ENCODE data around the gene CCNY. TPM values are rescaled to one million over a fixed set of nuclear protein-coding genes. Genes with fewer than 3 reads are reported as not detected.

CCNY gene
- total RNA-seq, 2 experiments from 2014 or later, result 31.2 to 32.1 TPM

DNA sequence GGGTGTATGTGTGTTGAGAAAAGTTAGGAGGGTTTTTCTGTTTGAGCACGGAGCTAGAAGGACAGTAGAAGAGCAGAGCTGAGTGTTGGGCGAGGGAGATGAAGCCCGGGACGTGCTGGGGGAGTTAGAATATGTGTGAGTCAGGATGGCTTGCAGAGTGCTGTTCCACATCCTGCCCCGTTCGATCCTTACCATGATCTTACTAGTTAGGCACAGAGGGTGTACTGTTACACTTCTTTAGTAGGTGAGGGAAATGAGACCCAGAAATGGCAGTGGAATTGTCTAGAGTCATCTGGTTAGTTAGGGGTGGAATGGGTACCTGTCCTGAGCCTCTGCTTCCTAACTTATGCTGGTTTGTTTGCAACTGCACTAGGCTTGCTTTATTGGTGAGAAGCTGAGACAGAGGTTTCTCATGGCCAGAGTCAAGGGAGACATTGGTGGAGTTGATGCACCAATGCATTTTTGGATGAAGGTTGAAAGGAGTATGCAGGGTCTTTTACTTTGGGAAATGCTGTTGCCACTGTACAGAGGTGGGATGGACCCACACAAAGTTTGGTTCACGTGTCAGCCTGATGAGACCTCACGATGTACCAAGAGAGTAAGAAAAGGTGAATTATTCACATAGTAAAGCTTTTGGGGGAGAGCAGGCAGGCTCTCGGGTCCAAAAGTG is 42.4 kb downstream of the CCNY start:
- peak overlapping the region; percentile 59 for H3K4me3 Mint-ChIP-seq

DNA sequence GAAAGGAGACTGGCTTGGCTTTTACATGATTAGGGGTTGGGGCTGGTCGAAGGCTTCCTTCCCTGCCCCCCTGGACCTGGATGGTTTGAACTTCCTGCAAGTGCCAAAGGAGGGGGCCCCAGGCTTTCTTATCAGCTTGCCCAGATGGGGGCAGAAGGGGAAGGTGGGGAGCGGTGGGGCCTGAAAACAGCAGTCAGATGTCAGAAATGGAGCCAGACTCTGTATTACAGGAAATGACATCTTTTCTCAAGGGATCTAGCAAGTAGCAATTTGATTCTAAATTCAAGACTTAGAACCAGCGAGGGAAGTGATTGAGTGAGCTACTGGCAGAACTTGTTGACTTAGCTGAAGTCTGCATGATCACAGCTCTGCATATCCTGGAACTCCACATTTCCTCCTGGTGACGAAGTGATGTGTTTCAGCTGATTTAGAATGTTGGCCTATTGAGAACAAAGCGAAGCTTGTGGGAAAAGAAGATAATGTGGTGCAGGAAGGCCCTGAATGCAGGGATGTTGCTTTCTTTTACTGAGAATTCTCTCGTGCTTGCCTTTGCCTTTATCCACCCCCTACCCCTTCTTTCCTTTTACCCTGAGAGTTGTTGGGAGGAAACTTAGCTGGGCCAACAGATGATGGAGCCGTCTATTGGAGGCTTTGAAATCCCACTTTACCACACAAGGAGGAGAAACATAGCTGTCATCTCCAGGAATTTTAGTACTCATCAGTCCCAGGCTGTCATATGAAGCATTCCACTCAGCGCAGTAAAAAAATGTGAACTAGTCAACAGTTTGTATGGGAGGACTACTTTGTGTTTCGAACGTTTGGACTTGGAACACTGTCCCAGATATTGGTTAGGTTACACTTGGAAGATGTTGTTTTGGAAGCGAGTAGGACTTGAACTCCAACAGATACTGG is 43.2 kb downstream of the CCNY start:
- Mint-ChIP-seq H3K27me3 (ENCODE audit: low read depth) (no peaks in the 10 kb centered on the region), H3K4me1 (ENCODE audit: low read depth) (peaks cover 69% of the 10 kb centered on the region), H3K4me3 (peak overlapping the region; percentile 59), H3K27ac (peak overlapping the region; percentile 84), H3K36me3 (ENCODE audit: low read depth) (peaks cover 1% of the 10 kb centered on the region), H3K9me3 (no peaks in the 10 kb centered on the region)
- intact Hi-C loops (cut with micrococcal nuclease), result loop anchor here (1.0 to 2.0 kb wide), 4 partner anchors 35 to 183 kb away; no protein-coding TSS in a partner anchor
- DNase-seq, result peak; percentile 59
- CTCF ChIA-PET, result interaction anchor here (0.6 to 1.2 kb wide), 5 partner anchors 10 to 212 kb away, joined by 3 read pairs; no protein-coding TSS in a partner anchor

More for the DNA sequence above, 42.4 kb downstream of the CCNY start:
- Mint-ChIP-seq H3K27ac (peak overlapping the region; percentile 84), H3K27me3 (ENCODE audit: low read depth) (no peaks in the 10 kb centered on the region), H3K4me1 (ENCODE audit: low read depth) (peaks cover 68% of the 10 kb centered on the region), H3K9me3 (no peaks in the 10 kb centered on the region), H3K36me3 (ENCODE audit: low read depth) (peaks cover 1% of the 10 kb centered on the region)
- CTCF ChIA-PET, result interaction anchor here (0.9 to 1.2 kb wide), 3 partner anchors 9 to 63 kb away, joined by 3 read pairs; no protein-coding TSS in a partner anchor
- peak; percentile 66 for DNase-seq
- intact Hi-C loops (cut with micrococcal nuclease), result loop anchor here (1.0 to 2.0 kb wide), 5 partner anchors 22 to 184 kb away; no protein-coding TSS in a partner anchor

DNA sequence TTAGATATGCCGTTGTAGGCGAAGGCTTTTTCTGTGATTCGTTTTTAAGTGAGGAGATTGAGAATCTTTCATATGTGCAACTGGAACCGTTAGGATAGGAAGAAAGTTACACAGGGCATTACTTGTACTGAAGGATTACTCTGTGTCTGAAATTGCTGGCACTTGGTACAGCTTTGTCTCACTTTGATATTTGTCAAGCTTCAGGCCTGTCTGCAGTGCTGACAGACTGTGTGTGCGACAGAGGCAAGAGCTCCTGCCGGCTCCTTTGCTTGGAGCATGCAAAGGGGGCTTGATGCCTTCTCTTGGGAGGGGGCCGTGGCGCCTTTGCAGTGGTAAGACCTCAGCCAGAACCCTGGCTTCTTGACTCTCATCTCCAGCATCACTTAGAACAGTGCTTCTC is 45.8 kb downstream of the CCNY start:
- H3K4me1 Mint-ChIP-seq (ENCODE audit: low read depth), result peaks cover 65% of the 10 kb centered on the region
- no peaks in the 10 kb centered on the region for H3K27me3 Mint-ChIP-seq (ENCODE audit: low read depth)
- no peak overlapping the region for H3K4me3 Mint-ChIP-seq
- CTCF ChIA-PET, result no interaction called here
- no peak overlapping the region for H3K27ac Mint-ChIP-seq
- DNase-seq, result no peak
- no peaks in the 10 kb centered on the region for H3K9me3 Mint-ChIP-seq
- H3K36me3 Mint-ChIP-seq (ENCODE audit: low read depth), result peaks cover 1% of the 10 kb centered on the region
- intact Hi-C loops (cut with micrococcal nuclease), result no loop called here

- H3K27me3 Mint-ChIP-seq (ENCODE audit: low read depth), result no peaks in the 10 kb centered on the region
- peaks cover 4% of the 10 kb centered on the region for H3K36me3 Mint-ChIP-seq (ENCODE audit: low read depth)
- H3K4me1 Mint-ChIP-seq (ENCODE audit: low read depth), result peaks cover 56% of the 10 kb centered on the region
- no peak for DNase-seq
- intact Hi-C loops (cut with micrococcal nuclease), result no loop called here
- no peak overlapping the region for H3K27ac Mint-ChIP-seq
- no peak overlapping the region for H3K4me3 Mint-ChIP-seq
- CTCF ChIA-PET, result interaction anchor here (0.6 to 1.2 kb wide), 4 partner anchors 99 to 180 kb away, joined by 3 to 4 read pairs (median 4); no protein-coding TSS in a partner anchor
- H3K9me3 Mint-ChIP-seq, result peaks cover 6% of the 10 kb centered on the region
These were observed 48.1 kb downstream of the CCNY start for GRCh38 chr10:35384265-35384868.

GRCh38 chr10:35386594-35387174 is 50.4 kb downstream of the CCNY start:
- Mint-ChIP-seq H3K9me3 (peaks cover 26% of the 10 kb centered on the region), H3K27ac (no peak overlapping the region)
- intact Hi-C loops (cut with micrococcal nuclease), result no loop called here

DNA sequence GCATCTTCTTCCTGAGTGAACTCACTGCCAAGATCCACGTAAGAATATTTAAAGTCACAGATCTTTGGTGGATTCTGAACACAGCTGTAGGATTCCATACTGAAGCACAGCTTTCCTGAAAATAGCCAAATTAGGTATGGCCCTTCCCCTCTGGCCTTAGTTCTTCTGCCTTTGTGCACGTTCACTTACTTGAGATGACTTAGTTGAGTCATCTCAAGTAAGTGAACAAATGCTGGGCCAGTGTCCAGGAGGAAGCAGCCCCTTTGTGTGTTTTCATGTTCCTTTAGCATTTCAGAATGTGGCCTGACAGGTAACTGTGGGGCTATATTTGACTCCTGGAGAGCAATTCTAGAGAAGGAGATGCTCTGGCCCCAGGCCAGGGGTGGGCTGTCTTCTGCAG is 51.5 kb downstream of the CCNY start:
- CTCF ChIA-PET, result no interaction called here
- DNase-seq, result no peak
- Mint-ChIP-seq H3K27ac (no peak overlapping the region), H3K9me3 (peaks cover 27% of the 10 kb centered on the region), H3K4me3 (no peak overlapping the region), H3K27me3 (ENCODE audit: low read depth) (no peaks in the 10 kb centered on the region), H3K4me1 (ENCODE audit: low read depth) (peaks cover 51% of the 10 kb centered on the region), H3K36me3 (ENCODE audit: low read depth) (peaks cover 20% of the 10 kb centered on the region)
- intact Hi-C loops (cut with micrococcal nuclease), result no loop called here

More at GRCh38 chr10:35386594-35387174, 50.4 kb downstream of the CCNY start:
- Mint-ChIP-seq H3K36me3 (ENCODE audit: low read depth) (peaks cover 19% of the 10 kb centered on the region), H3K27me3 (ENCODE audit: low read depth) (no peaks in the 10 kb centered on the region), H3K4me1 (ENCODE audit: low read depth) (peaks cover 50% of the 10 kb centered on the region), H3K4me3 (no peak overlapping the region)
- no peak for DNase-seq
- CTCF ChIA-PET, result interaction anchor here (0.8 to 1.2 kb wide), 2 partner anchors 22 to 49 kb away, joined by 3 read pairs; no protein-coding TSS in a partner anchor

DNA sequence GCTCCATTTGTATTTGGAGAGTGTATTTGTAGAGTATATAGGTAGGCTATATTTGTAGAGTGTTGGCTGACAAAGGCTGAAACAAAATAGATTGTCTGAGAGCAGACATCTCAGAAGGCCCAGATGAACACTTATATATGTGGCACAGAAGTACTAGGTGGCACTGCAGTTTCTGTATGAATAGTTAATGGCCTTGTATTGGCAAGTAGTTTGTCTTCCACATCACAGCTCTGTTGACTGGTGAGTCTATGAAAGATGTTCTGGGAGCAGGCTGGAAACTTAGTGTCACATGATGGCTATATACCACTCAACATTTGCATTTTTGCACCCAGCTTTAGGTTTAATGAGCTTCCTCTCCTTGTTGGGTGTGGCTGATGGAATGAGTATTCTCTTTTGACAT is 51.9 kb downstream of the CCNY start:
- CTCF ChIA-PET, result no interaction called here
- no peak for DNase-seq
- H3K4me1 Mint-ChIP-seq (ENCODE audit: low read depth), result peaks cover 55% of the 10 kb centered on the region
- no peak overlapping the region for H3K27ac Mint-ChIP-seq
- H3K9me3 Mint-ChIP-seq, result peaks cover 27% of the 10 kb centered on the region
- peaks cover 20% of the 10 kb centered on the region for H3K36me3 Mint-ChIP-seq (ENCODE audit: low read depth)
- no peaks in the 10 kb centered on the region for H3K27me3 Mint-ChIP-seq (ENCODE audit: low read depth)
- intact Hi-C loops (cut with micrococcal nuclease), result no loop called here
- no peak overlapping the region for H3K4me3 Mint-ChIP-seq

DNA sequence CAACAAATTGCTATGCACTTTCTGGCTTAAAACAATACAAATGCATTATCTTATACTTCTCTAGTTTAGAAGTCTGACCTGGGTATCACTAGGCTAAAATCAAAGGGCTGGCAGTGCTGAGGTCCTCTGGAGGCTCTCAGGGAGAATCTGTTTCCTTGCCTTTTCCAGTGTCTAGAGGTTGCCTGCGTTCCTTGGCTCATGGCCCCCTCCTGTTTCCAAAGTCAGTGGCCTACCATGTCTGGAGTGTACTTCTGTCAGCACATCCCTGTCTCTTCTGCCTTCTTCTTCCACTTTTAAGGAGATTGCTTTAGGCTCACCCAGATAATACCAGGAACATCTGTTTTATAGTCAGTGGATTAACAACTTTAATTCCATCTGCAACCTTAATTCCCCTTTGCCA is 52.4 kb downstream of the CCNY start:
- Mint-ChIP-seq H3K4me3 (no peak overlapping the region), H3K4me1 (ENCODE audit: low read depth) (peaks cover 56% of the 10 kb centered on the region), H3K9me3 (peaks cover 27% of the 10 kb centered on the region), H3K27me3 (ENCODE audit: low read depth) (no peaks in the 10 kb centered on the region), H3K36me3 (ENCODE audit: low read depth) (peaks cover 20% of the 10 kb centered on the region), H3K27ac (no peak overlapping the region)
- intact Hi-C loops (cut with micrococcal nuclease), result no loop called here
- CTCF ChIA-PET, result no interaction called here
- DNase-seq, result no peak

DNA sequence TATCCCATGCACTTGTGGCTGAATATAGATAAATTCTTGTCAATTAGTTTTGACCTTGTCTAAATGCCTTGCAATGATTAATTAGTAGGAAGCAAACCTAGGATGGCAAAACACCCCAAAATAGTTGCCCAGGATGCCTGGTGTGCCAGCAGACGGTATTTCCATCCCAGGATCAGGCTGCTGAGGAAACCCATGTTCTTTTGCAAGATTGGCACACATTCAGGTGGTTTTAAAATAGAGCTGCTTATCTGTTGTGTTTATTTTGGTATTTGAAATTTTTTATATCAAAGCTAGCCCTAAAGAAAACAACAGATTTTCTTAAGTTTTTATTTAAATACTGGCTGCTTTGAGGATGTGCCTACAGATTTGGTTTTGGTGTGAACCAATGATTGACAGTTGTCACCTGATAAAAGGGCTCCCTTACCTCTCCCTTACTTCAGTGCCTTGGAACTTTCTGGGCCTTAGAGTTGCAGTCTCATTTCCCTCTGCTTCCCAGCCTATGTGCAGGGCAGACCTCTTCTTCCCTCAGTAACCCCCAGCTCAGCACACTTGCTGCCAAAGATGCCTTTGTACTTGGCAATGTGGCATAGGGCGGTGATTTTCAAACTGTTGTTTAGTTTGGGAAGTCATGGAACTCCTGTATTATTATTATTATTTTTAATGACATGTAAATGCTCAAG is 54.0 kb downstream of the CCNY start:
- peaks cover 54% of the 10 kb centered on the region for H3K4me1 Mint-ChIP-seq (ENCODE audit: low read depth)
- no peak overlapping the region for H3K27ac Mint-ChIP-seq
- CTCF ChIA-PET, result interaction anchor here (1.1 kb wide), 1 partner anchor 172 kb away, joined by 3 read pairs; no protein-coding TSS in a partner anchor
- intact Hi-C loops (cut with micrococcal nuclease), result no loop called here
- H3K36me3 Mint-ChIP-seq (ENCODE audit: low read depth), result peaks cover 20% of the 10 kb centered on the region
- H3K27me3 Mint-ChIP-seq (ENCODE audit: low read depth), result no peaks in the 10 kb centered on the region
- no peak overlapping the region for H3K4me3 Mint-ChIP-seq
- no peak for DNase-seq
- peaks cover 27% of the 10 kb centered on the region for H3K9me3 Mint-ChIP-seq

- Mint-ChIP-seq H3K27ac (no peak overlapping the region), H3K9me3 (peaks cover 27% of the 10 kb centered on the region), H3K4me1 (ENCODE audit: low read depth) (peaks cover 54% of the 10 kb centered on the region), H3K36me3 (ENCODE audit: low read depth) (peaks cover 20% of the 10 kb centered on the region), H3K27me3 (ENCODE audit: low read depth) (no peaks in the 10 kb centered on the region), H3K4me3 (no peak overlapping the region)
- CTCF ChIA-PET, result interaction anchor here (1.1 kb wide), 1 partner anchor 171 kb away, joined by 3 read pairs; no protein-coding TSS in a partner anchor
- intact Hi-C loops (cut with micrococcal nuclease), result no loop called here
- DNase-seq, result no peak
These were observed 54.5 kb downstream of the CCNY start for GRCh38 chr10:35390843-35391152.

DNA sequence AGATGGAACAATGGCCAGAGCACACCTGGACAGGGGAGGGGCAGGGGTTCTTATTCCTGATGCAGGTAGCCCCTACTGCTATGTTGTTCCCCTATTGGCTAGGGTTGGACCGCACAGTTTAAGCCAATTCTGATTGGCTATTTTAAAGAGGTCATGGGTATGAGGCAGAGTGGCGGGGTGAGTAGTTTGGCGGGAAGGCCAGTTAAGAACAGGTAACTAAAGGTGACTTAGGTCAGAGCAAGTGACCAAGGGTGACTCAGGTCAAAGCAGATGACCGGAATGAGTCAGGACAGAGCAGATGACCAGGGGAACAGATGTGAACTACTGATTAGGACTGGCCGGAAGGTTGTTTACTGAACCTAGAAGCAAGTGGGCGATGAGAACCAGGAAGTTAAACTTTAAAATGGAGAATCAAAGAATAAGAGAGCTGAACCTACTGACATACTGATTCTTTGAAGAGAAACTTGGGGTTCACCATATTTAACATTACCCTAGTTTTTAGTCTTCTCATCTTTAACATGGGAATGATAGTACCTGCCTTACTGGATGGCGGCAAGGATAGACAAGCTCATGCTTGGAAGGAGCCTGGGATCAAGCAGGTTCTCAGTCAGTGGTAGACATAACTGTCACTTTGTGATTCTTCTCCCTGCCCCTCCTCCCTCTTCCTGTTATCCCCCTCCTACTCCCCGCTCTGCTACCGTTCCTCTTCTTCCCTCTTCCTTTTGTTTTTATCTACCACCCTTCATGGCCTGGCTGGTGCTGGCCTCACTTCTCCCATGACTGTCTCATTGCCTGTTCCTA is 55.0 kb downstream of the CCNY start:
- intact Hi-C loops (cut with micrococcal nuclease), result no loop called here
- DNase-seq, result no peak
- Mint-ChIP-seq H3K27ac (no peak overlapping the region), H3K9me3 (peaks cover 27% of the 10 kb centered on the region), H3K36me3 (ENCODE audit: low read depth) (peaks cover 20% of the 10 kb centered on the region), H3K4me3 (no peak overlapping the region), H3K27me3 (ENCODE audit: low read depth) (no peaks in the 10 kb centered on the region), H3K4me1 (ENCODE audit: low read depth) (peaks cover 52% of the 10 kb centered on the region)
- CTCF ChIA-PET, result interaction anchor here (1.1 kb wide), 1 partner anchor 170 kb away, joined by 3 read pairs; no protein-coding TSS in a partner anchor
